Right lobe of liver (tissue), 4 donors: Measurements from ENCODE around the gene HSD11B2.

Experiments used
- CTCF ChIP-seq, 4 donors: fragments of 200-600 bp in 3 of 4; fragments of 450-650 bp in 1 of 4; IDR thresholded peaks; one replicate each; pipeline versions ENCODE4 v1.5.1 to v1.8.0; 2016 to 2022; ENCODE audit warnings: antibody characterized with exemption in 4 of 4, mild to moderate bottlenecking in 2 of 4
- POLR2A ChIP-seq: fragments of 450-650 bp; IDR thresholded peaks from one replicate; pipeline ENCODE4 v1.6.1; 2017; ENCODE audit warnings: antibody characterized with exemption, mild to moderate bottlenecking
- donor health status: DM: no; HTN: no; CAD: no.
- donor health status: DM: no; HTN: no; CAD: no.
- donor health status: DM: no; HTN: yes; CAD: no.

- TF ChIP-seq POLR2A = no peak
- TF ChIP-seq CTCF (IDR thresholded peaks at IDR 0.05) = no peak
These were observed 30.9 kb upstream of the HSD11B2 start for GRCh38 chr16:67399749-67400704.
